ENCODE measurements around the gene CNTNAP2. TPM values are rescaled to one million over a fixed set of nuclear protein-coding genes. Genes with fewer than 3 reads are reported as not detected.

Gene CNTNAP2
- total and polyA plus RNA-seq, 7 experiments from 2014 or later: 0.02 to 0.48 (median 0.24) TPM; not detected in 2

DNA sequence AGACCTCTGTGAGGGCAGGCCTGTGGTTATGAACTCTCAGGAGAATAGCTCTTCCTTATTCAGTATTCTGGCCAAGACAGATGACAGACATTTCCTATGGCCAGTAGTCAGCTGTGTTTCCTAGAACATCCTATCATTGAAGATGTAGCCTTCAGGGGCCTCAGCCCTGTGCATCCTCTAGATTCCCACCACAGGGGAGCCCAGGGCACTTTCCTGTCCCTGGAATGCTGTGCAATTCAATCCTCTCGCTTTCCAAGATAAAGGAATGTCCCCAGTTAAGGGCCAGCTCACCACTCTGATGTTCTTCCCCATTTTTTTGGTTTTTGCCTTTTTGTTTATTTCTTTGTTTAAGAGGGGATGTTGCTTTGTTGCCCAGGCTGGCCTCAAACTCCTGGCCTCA, 1895.2 kb downstream of the CNTNAP2 start:
- Mint-ChIP-seq H3K36me3 (no peaks in the 10 kb centered on the region), H3K27me3 (peaks cover 0 to 20% (median 5%) of the 10 kb centered on the region in 5 donors), H3K9me3 (peaks cover 0 to 7% (median 0%) of the 10 kb centered on the region in 11 donors), H3K4me3 (no peak overlapping the region), H3K4me1 (no peaks in the 10 kb centered on the region), H3K27ac (no peak overlapping the region)
- H3K27ac ChIP-seq (ENCODE audit: low read depth, low read length): no peak overlapping the region
- H3K4me1 ChIP-seq (ENCODE audit: control insufficient read depth in 2 of 2, insufficient read depth in 2 of 2, low read length in 2 of 2): no peaks in the 10 kb centered on the region
- ChIA-PET POLR2A (no interaction called here), CTCF (no interaction called here)
- intact Hi-C loops (cut with micrococcal nuclease): no loop called here
- no peak overlapping the region for H3K4me3 ChIP-seq (ENCODE audit: low read length)
- ATAC-seq (no peak), DNase-seq (no peak)
- no peaks in the 10 kb centered on the region for H3K27me3 ChIP-seq (ENCODE audit: control insufficient read depth in 2 of 2, insufficient read depth in 2 of 2, low read length in 2 of 2)
- no peaks in the 10 kb centered on the region for H3K36me3 ChIP-seq (ENCODE audit: control insufficient read depth in 2 of 3, insufficient read depth in 3 of 3, low read length in 3 of 3)
- H3K9me3 ChIP-seq (ENCODE audit: control insufficient read depth in 2 of 3, low read length in 3 of 3): no peaks in the 10 kb centered on the region

GRCh38 chr7:148014001-148014400, 1897.4 kb downstream of the CNTNAP2 start:
- peaks cover 0 to 14% (median 5%) of the 10 kb centered on the region in 5 donors for H3K27me3 Mint-ChIP-seq
- H3K27ac Mint-ChIP-seq: no peak overlapping the region
- peaks cover 0 to 4% (median 0%) of the 10 kb centered on the region in 11 donors for H3K9me3 Mint-ChIP-seq
- H3K9me3 ChIP-seq (ENCODE audit: control insufficient read depth in 2 of 3, low read length in 3 of 3): no peaks in the 10 kb centered on the region
- ChIA-PET POLR2A (no interaction called here), CTCF (no interaction called here)
- no peaks in the 10 kb centered on the region for H3K27me3 ChIP-seq (ENCODE audit: control insufficient read depth in 2 of 2, insufficient read depth in 2 of 2, low read length in 2 of 2)
- H3K4me3 ChIP-seq (ENCODE audit: low read length): no peak overlapping the region
- no peaks in the 10 kb centered on the region for H3K4me1 Mint-ChIP-seq
- no peaks in the 10 kb centered on the region for H3K36me3 ChIP-seq (ENCODE audit: control insufficient read depth in 2 of 3, insufficient read depth in 3 of 3, low read length in 3 of 3)
- ATAC-seq: no peak
- DNase-seq: no peak
- intact Hi-C loops (cut with micrococcal nuclease): no loop called here
- no peak overlapping the region for H3K4me3 Mint-ChIP-seq
- no peak overlapping the region for H3K27ac ChIP-seq (ENCODE audit: low read depth, low read length)
- no peaks in the 10 kb centered on the region for H3K36me3 Mint-ChIP-seq
- no peaks in the 10 kb centered on the region for H3K4me1 ChIP-seq (ENCODE audit: control insufficient read depth in 2 of 2, insufficient read depth in 2 of 2, low read length in 2 of 2)

DNA sequence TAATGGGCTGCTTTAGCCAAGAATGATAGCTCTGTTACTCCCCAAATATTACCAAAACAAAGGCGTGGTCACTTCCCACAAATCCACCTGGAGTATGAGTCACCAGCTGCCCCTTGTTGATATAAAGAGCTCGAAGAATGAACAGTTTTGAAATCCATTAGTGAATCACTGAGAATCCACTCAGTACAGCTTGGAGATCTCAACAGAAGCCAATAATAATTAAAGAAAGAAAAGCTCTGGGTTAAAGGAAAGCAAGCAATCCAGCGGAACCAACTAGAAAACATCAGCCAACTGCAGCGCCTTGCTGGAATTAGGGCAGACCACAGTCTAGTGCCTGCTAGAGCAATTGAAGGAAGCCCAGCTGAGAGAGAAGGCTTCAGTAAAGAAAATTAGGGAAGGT, 1897.9 kb downstream of the CNTNAP2 start:
- H3K4me3 ChIP-seq (ENCODE audit: low read length): no peak overlapping the region
- Mint-ChIP-seq H3K4me1 (no peaks in the 10 kb centered on the region), H3K27me3 (peaks cover 0 to 14% (median 5%) of the 10 kb centered on the region in 5 donors), H3K36me3 (no peaks in the 10 kb centered on the region), H3K27ac (no peak overlapping the region), H3K9me3 (peaks cover 0 to 7% (median 0%) of the 10 kb centered on the region in 11 donors), H3K4me3 (no peak overlapping the region)
- no peaks in the 10 kb centered on the region for H3K9me3 ChIP-seq (ENCODE audit: control insufficient read depth in 2 of 3, low read length in 3 of 3)
- H3K27me3 ChIP-seq (ENCODE audit: control insufficient read depth in 2 of 2, insufficient read depth in 2 of 2, low read length in 2 of 2): no peaks in the 10 kb centered on the region
- no peaks in the 10 kb centered on the region for H3K36me3 ChIP-seq (ENCODE audit: control insufficient read depth in 2 of 3, insufficient read depth in 3 of 3, low read length in 3 of 3)
- DNase-seq (no peak), ATAC-seq (no peak)
- H3K27ac ChIP-seq (ENCODE audit: low read depth, low read length): no peak overlapping the region
- intact Hi-C loops (cut with micrococcal nuclease): no loop called here
- POLR2A ChIA-PET: no interaction called here
- no peaks in the 10 kb centered on the region for H3K4me1 ChIP-seq (ENCODE audit: control insufficient read depth in 2 of 2, insufficient read depth in 2 of 2, low read length in 2 of 2)
- CTCF ChIA-PET: no interaction called here

DNA sequence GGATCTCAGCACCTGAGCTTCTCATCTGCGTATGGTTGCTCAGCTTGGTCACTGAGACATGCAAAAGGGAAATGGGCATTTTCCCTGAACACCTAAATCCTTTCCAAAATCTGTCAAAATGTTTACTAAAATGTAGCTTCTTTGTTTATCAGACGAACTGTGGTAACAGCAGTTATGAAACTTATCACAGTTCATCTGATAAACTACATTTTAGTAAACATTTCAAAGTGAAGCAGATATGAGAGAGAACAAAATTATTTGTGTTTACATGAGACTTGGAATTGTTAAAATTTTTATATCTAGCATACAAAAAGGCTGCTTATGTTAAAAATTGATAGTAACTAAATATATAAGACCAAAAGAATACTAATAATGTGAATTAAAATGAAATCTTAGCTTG, 1900.5 kb downstream of the CNTNAP2 start:
- H3K36me3 ChIP-seq (ENCODE audit: control insufficient read depth in 2 of 3, insufficient read depth in 3 of 3, low read length in 3 of 3): no peaks in the 10 kb centered on the region
- no peak overlapping the region for H3K27ac ChIP-seq (ENCODE audit: low read depth, low read length)
- Mint-ChIP-seq H3K27ac (no peak overlapping the region), H3K4me1 (no peaks in the 10 kb centered on the region), H3K36me3 (no peaks in the 10 kb centered on the region), H3K27me3 (peaks cover 0 to 12% (median 8%) of the 10 kb centered on the region in 5 donors), H3K4me3 (no peak overlapping the region), H3K9me3 (peaks cover 0 to 10% (median 0%) of the 10 kb centered on the region in 11 donors)
- H3K4me1 ChIP-seq (ENCODE audit: control insufficient read depth in 2 of 2, insufficient read depth in 2 of 2, low read length in 2 of 2): no peaks in the 10 kb centered on the region
- CTCF ChIA-PET: no interaction called here
- no peaks in the 10 kb centered on the region for H3K9me3 ChIP-seq (ENCODE audit: control insufficient read depth in 2 of 3, low read length in 3 of 3)
- no peak overlapping the region for H3K4me3 ChIP-seq (ENCODE audit: low read length)
- intact Hi-C loops (cut with micrococcal nuclease): no loop called here
- DNase-seq (no peak), ATAC-seq (no peak)
- POLR2A ChIA-PET: no interaction called here
- H3K27me3 ChIP-seq (ENCODE audit: control insufficient read depth in 2 of 2, insufficient read depth in 2 of 2, low read length in 2 of 2): no peaks in the 10 kb centered on the region

DNA sequence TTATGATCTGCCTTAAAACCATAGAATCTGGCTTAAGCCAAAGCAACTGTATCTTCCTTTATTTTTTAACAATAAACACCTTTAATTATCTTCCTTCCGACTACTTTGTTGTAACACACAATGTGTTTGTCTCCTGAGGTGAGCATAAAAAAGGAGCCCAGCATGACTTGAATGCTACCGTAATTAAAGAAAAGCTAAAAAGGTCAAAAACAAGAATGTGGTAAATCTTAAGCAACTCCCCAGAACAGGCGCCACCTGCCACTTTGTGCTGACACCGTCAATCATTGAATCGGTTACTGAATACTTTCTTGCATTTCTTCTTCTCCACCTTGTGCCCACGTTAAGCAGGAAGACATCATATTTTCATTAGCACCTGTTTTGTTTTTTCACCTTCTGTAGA, 1904.1 kb downstream of the CNTNAP2 start:
- peaks cover 0 to 7% (median 0%) of the 10 kb centered on the region in 11 donors for H3K9me3 Mint-ChIP-seq
- intact Hi-C loops (cut with micrococcal nuclease): no loop called here
- H3K4me3 ChIP-seq (ENCODE audit: low read length): no peak overlapping the region
- POLR2A ChIA-PET: no interaction called here
- H3K4me3 Mint-ChIP-seq: no peak overlapping the region
- DNase-seq (no peak), ATAC-seq (no peak)
- no peak overlapping the region for H3K27ac ChIP-seq (ENCODE audit: low read depth, low read length)
- H3K36me3 Mint-ChIP-seq: no peaks in the 10 kb centered on the region
- H3K4me1 Mint-ChIP-seq: no peaks in the 10 kb centered on the region
- H3K27me3 ChIP-seq (ENCODE audit: control insufficient read depth in 2 of 2, insufficient read depth in 2 of 2, low read length in 2 of 2): no peaks in the 10 kb centered on the region
- no peak overlapping the region for H3K27ac Mint-ChIP-seq
- CTCF ChIA-PET: no interaction called here
- H3K9me3 ChIP-seq (ENCODE audit: control insufficient read depth in 2 of 3, low read length in 3 of 3): no peaks in the 10 kb centered on the region
- H3K4me1 ChIP-seq (ENCODE audit: control insufficient read depth in 2 of 2, insufficient read depth in 2 of 2, low read length in 2 of 2): no peaks in the 10 kb centered on the region
- no peaks in the 10 kb centered on the region for H3K36me3 ChIP-seq (ENCODE audit: control insufficient read depth in 2 of 3, insufficient read depth in 3 of 3, low read length in 3 of 3)
- peaks cover 0 to 9% (median 0%) of the 10 kb centered on the region in 5 donors for H3K27me3 Mint-ChIP-seq

- no peak overlapping the region for H3K4me3 Mint-ChIP-seq
- no peaks in the 10 kb centered on the region for H3K36me3 Mint-ChIP-seq
- no peak overlapping the region for H3K4me3 ChIP-seq (ENCODE audit: low read length)
- H3K9me3 Mint-ChIP-seq: peaks cover 0 to 7% (median 0%) of the 10 kb centered on the region in 11 donors
- H3K27me3 ChIP-seq (ENCODE audit: control insufficient read depth in 2 of 2, insufficient read depth in 2 of 2, low read length in 2 of 2): no peaks in the 10 kb centered on the region
- no peaks in the 10 kb centered on the region for H3K9me3 ChIP-seq (ENCODE audit: control insufficient read depth in 2 of 3, low read length in 3 of 3)
- H3K4me1 Mint-ChIP-seq: no peaks in the 10 kb centered on the region
- ChIA-PET POLR2A (no interaction called here), CTCF (no interaction called here)
- ATAC-seq (no peak), DNase-seq (no peak)
- no peaks in the 10 kb centered on the region for H3K4me1 ChIP-seq (ENCODE audit: control insufficient read depth in 2 of 2, insufficient read depth in 2 of 2, low read length in 2 of 2)
- H3K27ac Mint-ChIP-seq: no peak overlapping the region
- no peaks in the 10 kb centered on the region for H3K36me3 ChIP-seq (ENCODE audit: control insufficient read depth in 2 of 3, insufficient read depth in 3 of 3, low read length in 3 of 3)
- peaks cover 0 to 9% (median 0%) of the 10 kb centered on the region in 5 donors for H3K27me3 Mint-ChIP-seq
- no peak overlapping the region for H3K27ac ChIP-seq (ENCODE audit: low read depth, low read length)
- intact Hi-C loops (cut with micrococcal nuclease): no loop called here
These were observed 1905.0 kb downstream of the CNTNAP2 start for GRCh38 chr7:148021507-148022045.

DNA sequence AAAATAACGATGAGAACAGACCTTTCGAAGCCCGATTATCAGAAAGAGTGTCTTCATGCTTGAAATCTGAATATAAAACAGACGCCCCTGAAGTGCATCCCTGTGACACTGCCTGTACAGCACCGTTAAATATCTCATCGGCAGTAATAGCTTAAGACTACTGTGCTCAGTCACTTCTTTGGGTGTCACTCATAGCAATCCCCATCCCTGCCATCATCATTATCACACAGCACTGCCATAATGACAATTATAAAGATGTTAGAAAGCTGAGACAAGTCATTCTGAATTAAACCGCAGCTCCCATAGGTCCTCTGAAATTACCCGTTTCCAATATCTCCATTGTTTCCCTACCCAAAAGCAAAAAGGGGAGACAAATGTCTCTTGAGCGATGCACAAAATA, 1906.2 kb downstream of the CNTNAP2 start:
- no peak overlapping the region for H3K4me3 ChIP-seq (ENCODE audit: low read length)
- no peaks in the 10 kb centered on the region for H3K36me3 Mint-ChIP-seq
- intact Hi-C loops (cut with micrococcal nuclease): no loop called here
- no peaks in the 10 kb centered on the region for H3K4me1 ChIP-seq (ENCODE audit: control insufficient read depth in 2 of 2, insufficient read depth in 2 of 2, low read length in 2 of 2)
- DNase-seq (no peak), ATAC-seq (no peak)
- no peaks in the 10 kb centered on the region for H3K36me3 ChIP-seq (ENCODE audit: control insufficient read depth in 2 of 3, insufficient read depth in 3 of 3, low read length in 3 of 3)
- ChIA-PET POLR2A (no interaction called here), CTCF (no interaction called here)
- H3K27ac ChIP-seq (ENCODE audit: low read depth, low read length): no peak overlapping the region
- H3K27me3 ChIP-seq (ENCODE audit: control insufficient read depth in 2 of 2, insufficient read depth in 2 of 2, low read length in 2 of 2): no peaks in the 10 kb centered on the region
- H3K4me3 Mint-ChIP-seq: no peak overlapping the region
- H3K9me3 Mint-ChIP-seq: peaks cover 0 to 7% (median 0%) of the 10 kb centered on the region in 11 donors
- H3K27me3 Mint-ChIP-seq: peaks cover 0 to 9% (median 0%) of the 10 kb centered on the region in 5 donors
- no peak overlapping the region for H3K27ac Mint-ChIP-seq
- H3K4me1 Mint-ChIP-seq: no peaks in the 10 kb centered on the region
- H3K9me3 ChIP-seq (ENCODE audit: control insufficient read depth in 2 of 3, low read length in 3 of 3): no peaks in the 10 kb centered on the region
